Measurements from ENCODE around the gene BRICD5. TPM values are rescaled to one million over a fixed set of nuclear protein-coding genes. Genes with fewer than 3 reads are reported as not detected.
"Not testable (repeated sequence)": the region's sequence is repeated elsewhere in the genome, so short reads cannot be mapped to it uniquely, and the experiment has no call there.

The BRICD5 gene
- total and polyA plus RNA-seq, 2 donors from 2014 or later, result 7.2 to 8.2 TPM

DNA sequence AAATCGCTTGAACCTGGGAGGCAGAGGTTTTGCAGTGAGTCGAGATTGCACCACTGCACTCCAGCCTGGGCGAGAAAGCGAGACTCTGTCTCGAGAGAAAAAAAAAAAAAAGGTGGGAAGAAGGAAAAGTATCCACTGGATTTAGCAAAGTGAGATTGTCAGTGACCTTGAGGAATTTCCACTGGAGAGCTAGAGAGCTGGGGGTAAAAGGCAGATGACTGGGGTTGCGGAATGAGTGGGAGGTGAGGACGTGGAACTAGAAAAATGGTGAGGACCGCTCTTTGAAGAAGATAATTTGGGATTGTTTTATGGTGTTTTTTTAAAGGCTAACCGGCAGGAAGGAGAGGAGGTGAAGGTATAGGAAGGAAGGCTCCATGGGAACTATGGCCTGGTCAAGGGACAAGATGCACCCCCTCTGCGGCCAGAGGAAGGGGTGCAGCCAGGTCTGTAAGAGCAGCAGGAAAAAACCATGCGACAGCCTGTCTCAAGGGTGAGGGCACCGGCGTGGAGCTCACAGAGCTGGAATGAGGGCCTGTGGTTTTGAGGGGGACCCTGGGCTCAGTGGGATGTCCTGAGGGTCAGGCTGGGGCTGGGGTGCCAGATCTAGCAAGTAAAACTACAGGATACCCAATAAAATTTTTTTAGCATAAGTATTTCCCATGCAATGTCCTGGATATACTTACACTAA lies 6.1 kb downstream of the BRICD5 start:
- Histone ChIP-seq H3K27ac (ENCODE audit: low read depth in 2 of 2, low read length in 2 of 2) (peak overlapping the region; percentile 98), H3K27me3 (ENCODE audit: control insufficient read depth, insufficient read depth, low read length) (no peaks in the 10 kb centered on the region), H3K9me3 (ENCODE audit: control insufficient read depth in 2 of 3, insufficient read depth in 1 of 3, low read length in 3 of 3) (no peaks in the 10 kb centered on the region), H3K4me1 (ENCODE audit: control insufficient read depth in 2 of 3, insufficient read depth in 2 of 3, low read depth in 1 of 3, low read length in 3 of 3) (peaks cover 0 to 15% (median 10%) of the 10 kb centered on the region in 3 donors), H3K9ac (ENCODE audit: low read length in 3 of 3) (peak overlapping the region in 2 of 3 donors; percentile 46 to 68), H3K4me3 (ENCODE audit: low read length in 3 of 3) (peak overlapping the region; percentile 59 to 92 (median 78)), H3K36me3 (ENCODE audit: control insufficient read depth in 2 of 3, insufficient read depth in 3 of 3, low read length in 3 of 3) (peaks cover 0 to 4% (median 0%) of the 10 kb centered on the region in 3 donors)
- peak in 1 of 5 donors; percentile 71 for DNase-seq
- intact Hi-C loops (cut with DNase I), result no loop called here
- TF ChIP-seq, protein P1, sequence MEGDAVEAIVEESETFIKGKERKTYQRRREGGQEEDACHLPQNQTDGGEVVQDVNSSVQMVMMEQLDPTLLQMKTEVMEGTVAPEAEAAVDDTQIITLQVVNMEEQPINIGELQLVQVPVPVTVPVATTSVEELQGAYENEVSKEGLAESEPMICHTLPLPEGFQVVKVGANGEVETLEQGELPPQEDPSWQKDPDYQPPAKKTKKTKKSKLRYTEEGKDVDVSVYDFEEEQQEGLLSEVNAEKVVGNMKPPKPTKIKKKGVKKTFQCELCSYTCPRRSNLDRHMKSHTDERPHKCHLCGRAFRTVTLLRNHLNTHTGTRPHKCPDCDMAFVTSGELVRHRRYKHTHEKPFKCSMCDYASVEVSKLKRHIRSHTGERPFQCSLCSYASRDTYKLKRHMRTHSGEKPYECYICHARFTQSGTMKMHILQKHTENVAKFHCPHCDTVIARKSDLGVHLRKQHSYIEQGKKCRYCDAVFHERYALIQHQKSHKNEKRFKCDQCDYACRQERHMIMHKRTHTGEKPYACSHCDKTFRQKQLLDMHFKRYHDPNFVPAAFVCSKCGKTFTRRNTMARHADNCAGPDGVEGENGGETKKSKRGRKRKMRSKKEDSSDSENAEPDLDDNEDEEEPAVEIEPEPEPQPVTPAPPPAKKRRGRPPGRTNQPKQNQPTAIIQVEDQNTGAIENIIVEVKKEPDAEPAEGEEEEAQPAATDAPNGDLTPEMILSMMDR (IDR thresholded peaks at IDR 0.05; ENCODE audit: borderline replicate concordance, extremely low read depth, insufficient read depth), result no peak
- no peak for FAIRE-seq

DNA sequence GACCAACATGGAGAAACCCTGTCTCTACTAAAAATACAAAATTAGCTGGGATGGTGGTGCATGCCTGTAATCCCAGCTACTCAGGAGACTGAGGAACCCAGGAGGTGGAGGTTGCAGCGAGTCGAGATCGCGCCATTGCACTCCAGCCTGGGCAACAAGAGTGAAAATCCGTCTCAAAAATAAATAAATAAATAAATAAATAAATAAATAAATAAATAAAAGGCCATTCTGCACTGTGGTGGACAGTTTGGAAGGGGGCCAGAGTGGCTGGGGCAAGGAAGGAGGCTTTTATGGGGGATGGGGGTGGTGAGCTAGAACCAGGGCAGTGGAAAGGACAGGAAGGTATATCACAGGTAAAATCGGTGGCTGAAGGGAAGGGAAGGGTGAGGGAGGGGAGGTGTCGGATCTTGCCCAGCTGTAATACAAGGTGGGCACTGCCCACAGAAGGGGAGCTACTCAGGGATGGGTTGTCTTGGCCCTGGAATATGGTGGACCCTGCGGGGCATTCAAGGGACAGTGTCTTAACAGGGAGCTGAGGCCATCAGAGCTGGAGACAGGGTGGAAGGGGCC lies 7.5 kb downstream of the BRICD5 start:
- DNase-seq; FAIRE-seq; intact Hi-C loops (cut with DNase I); H3K36me3 ChIP-seq (ENCODE audit: control insufficient read depth in 2 of 3, insufficient read depth in 3 of 3, low read length in 3 of 3); H3K9ac ChIP-seq (ENCODE audit: low read length in 3 of 3); H3K27ac ChIP-seq (ENCODE audit: low read depth in 2 of 2, low read length in 2 of 2); H3K9me3 ChIP-seq (ENCODE audit: control insufficient read depth in 2 of 3, insufficient read depth in 1 of 3, low read length in 3 of 3); H3K27me3 ChIP-seq (ENCODE audit: control insufficient read depth, insufficient read depth, low read length); H3K4me3 ChIP-seq (ENCODE audit: low read length in 3 of 3): not testable (repeated sequence)
- peaks cover 0 to 15% (median 10%) of the 10 kb centered on the region in 3 donors for H3K4me1 ChIP-seq (ENCODE audit: control insufficient read depth in 2 of 3, insufficient read depth in 2 of 3, low read depth in 1 of 3, low read length in 3 of 3)

DNA sequence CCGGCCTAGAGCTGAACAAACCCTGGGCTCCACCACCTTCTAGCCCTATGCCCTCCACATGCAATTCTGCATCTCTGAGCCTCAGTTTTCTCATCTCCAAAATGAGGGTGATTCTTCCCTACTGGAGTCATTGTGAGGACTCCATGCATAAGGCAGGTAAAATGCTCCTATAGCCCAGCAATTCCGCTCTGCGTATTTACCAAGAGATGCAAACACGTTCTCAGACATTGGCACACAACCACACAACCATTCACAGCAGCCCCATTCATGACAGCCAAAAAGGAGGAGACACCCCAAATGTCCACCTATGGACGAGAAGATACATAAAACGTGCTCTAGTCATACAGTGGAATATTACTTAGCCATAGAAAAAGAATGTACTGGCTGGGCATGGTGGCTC lies 10.3 kb downstream of the BRICD5 start:
- Histone ChIP-seq H3K27me3 (ENCODE audit: control insufficient read depth, insufficient read depth, low read length) (no peaks in the 10 kb centered on the region), H3K9ac (ENCODE audit: low read length in 3 of 3) (no peak overlapping the region), H3K27ac (ENCODE audit: low read depth in 2 of 2, low read length in 2 of 2) (no peak overlapping the region), H3K4me1 (ENCODE audit: control insufficient read depth in 2 of 3, insufficient read depth in 2 of 3, low read depth in 1 of 3, low read length in 3 of 3) (peaks cover 0 to 5% (median 3%) of the 10 kb centered on the region in 3 donors), H3K4me3 (ENCODE audit: low read length in 3 of 3) (no peak overlapping the region), H3K9me3 (ENCODE audit: control insufficient read depth in 2 of 3, insufficient read depth in 1 of 3, low read length in 3 of 3) (no peaks in the 10 kb centered on the region), H3K36me3 (ENCODE audit: control insufficient read depth in 2 of 3, insufficient read depth in 3 of 3, low read length in 3 of 3) (no peaks in the 10 kb centered on the region)
- TF ChIP-seq, protein P1 (IDR thresholded peaks at IDR 0.05; ENCODE audit: borderline replicate concordance, extremely low read depth, insufficient read depth), result no peak
- intact Hi-C loops (cut with DNase I), result no loop called here
- FAIRE-seq, result no peak
- DNase-seq, result no peak

DNA sequence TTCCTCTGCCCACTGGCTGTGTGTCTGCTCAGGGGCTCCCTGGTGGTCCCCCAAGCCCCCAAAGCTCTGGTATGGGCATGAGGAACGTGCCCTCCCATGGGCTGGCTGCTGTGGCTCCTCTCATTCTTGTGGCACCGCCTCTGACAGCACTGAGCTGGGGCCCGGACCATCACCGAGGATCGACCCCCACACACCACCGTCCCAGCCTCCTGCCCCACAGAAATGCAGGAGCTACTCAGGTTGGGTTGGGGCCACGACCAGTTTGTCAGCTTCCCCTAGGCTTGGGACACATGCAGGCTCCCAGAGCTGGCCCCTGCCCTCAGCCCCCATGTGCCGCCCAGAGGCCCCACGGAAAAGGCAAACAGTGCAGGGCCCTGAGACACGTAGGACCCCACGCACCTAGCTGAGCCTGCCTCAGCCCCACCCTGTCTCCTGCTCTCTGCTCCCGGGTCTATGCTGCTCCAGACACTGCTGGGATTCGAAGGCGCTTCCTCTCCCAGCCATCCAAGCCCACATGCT lies 11.0 kb downstream of the BRICD5 start:
- intact Hi-C loops (cut with DNase I), result no loop called here
- H3K27me3 ChIP-seq (ENCODE audit: control insufficient read depth, insufficient read depth, low read length), result no peaks in the 10 kb centered on the region
- no peak for FAIRE-seq
- no peak overlapping the region for H3K27ac ChIP-seq (ENCODE audit: low read depth in 2 of 2, low read length in 2 of 2)
- peaks cover 0 to 4% (median 2%) of the 10 kb centered on the region in 3 donors for H3K4me1 ChIP-seq (ENCODE audit: control insufficient read depth in 2 of 3, insufficient read depth in 2 of 3, low read depth in 1 of 3, low read length in 3 of 3)
- no peak overlapping the region for H3K4me3 ChIP-seq (ENCODE audit: low read length in 3 of 3)
- H3K9ac ChIP-seq (ENCODE audit: low read length in 3 of 3), result no peak overlapping the region
- TF ChIP-seq, protein P1 (IDR thresholded peaks at IDR 0.05; ENCODE audit: borderline replicate concordance, extremely low read depth, insufficient read depth), result no peak
- no peaks in the 10 kb centered on the region for H3K9me3 ChIP-seq (ENCODE audit: control insufficient read depth in 2 of 3, insufficient read depth in 1 of 3, low read length in 3 of 3)
- H3K36me3 ChIP-seq (ENCODE audit: control insufficient read depth in 2 of 3, insufficient read depth in 3 of 3, low read length in 3 of 3), result no peaks in the 10 kb centered on the region
- no peak for DNase-seq

All from kidney (tissue), 14 donors.